ENCODE results near the gene OPRPN.

The OPRPN gene

DNA sequence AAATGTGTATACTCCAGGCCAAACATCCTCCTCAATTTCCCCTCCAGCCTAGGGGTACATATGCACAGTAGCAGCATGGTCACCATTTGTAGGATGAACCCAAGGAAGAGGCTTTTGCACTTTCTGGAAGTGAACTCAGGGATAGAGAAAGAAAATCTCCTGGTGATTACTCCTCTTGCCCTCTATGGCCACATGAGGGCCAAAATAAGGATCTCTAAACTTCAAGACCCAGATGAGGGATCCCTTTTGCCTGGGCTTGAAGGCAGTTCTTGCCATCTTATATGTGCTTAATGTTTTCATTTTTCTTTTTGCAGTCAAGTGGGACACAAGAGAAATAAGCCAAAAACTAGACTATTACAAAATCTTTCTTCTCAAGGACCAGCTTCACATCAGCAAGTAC, 44.7 kb downstream of the OPRPN start:
- no peak for ATAC-seq
- no peak for TF ChIP-seq OSR1 (CRISPR knock-in tag; IDR thresholded peaks at IDR 0.05)
- TF ChIP-seq SNAI2 (CRISPR knock-in tag; IDR thresholded peaks at IDR 0.05), result no peak
- TF ChIP-seq ZNF8 (CRISPR knock-in tag; IDR thresholded peaks at IDR 0.05), result no peak
- no peak for TF ChIP-seq ZC3H10 (CRISPR knock-in tag; IDR thresholded peaks at IDR 0.05)
- TF ChIP-seq PPARA (CRISPR knock-in tag; IDR thresholded peaks at IDR 0.05; ENCODE audit: borderline replicate concordance), result no peak

DNA sequence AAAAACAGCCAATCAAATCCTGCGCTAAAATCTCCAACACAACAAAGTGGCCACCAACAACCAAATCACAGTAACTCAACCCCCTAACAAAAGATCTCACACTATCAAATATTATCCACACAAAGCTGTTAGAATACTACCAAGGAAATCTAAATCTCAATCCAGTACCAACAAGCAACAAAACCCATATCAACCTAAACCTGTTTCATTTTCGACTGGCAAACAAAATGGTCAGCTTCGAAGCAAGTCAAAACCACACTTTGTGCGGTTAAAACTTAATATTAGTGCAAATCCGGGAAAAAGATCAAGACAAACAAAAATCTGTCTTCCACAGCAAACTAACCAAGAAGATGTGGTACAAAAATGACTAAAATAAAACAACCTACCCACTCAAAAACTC, 45.6 kb downstream of the OPRPN start:
- ATAC-seq, result no peak
- TF ChIP-seq RARB (CRISPR knock-in tag; IDR thresholded peaks at IDR 0.05) (no peak), ZNF565 (CRISPR knock-in tag; conservative IDR thresholded peaks at IDR 0.05; ENCODE audit: low read depth) (no peak), ZC3H10 (CRISPR knock-in tag; IDR thresholded peaks at IDR 0.05) (no peak), OSR1 (CRISPR knock-in tag; IDR thresholded peaks at IDR 0.05) (no peak), ZFP30 (CRISPR knock-in tag; IDR thresholded peaks at IDR 0.05) (no peak), GLIS3 (CRISPR knock-in tag; IDR thresholded peaks at IDR 0.05) (no peak), CSDC2 (CRISPR knock-in tag; IDR thresholded peaks at IDR 0.05) (no peak), ZNF70 (CRISPR knock-in tag; IDR thresholded peaks at IDR 0.05) (no peak), ZFP3 (CRISPR knock-in tag; IDR thresholded peaks at IDR 0.05) (no peak), BACH2 (CRISPR knock-in tag; IDR thresholded peaks at IDR 0.05; ENCODE audit: borderline replicate concordance) (no peak)
- TF ChIP-seq, protein P1, sequence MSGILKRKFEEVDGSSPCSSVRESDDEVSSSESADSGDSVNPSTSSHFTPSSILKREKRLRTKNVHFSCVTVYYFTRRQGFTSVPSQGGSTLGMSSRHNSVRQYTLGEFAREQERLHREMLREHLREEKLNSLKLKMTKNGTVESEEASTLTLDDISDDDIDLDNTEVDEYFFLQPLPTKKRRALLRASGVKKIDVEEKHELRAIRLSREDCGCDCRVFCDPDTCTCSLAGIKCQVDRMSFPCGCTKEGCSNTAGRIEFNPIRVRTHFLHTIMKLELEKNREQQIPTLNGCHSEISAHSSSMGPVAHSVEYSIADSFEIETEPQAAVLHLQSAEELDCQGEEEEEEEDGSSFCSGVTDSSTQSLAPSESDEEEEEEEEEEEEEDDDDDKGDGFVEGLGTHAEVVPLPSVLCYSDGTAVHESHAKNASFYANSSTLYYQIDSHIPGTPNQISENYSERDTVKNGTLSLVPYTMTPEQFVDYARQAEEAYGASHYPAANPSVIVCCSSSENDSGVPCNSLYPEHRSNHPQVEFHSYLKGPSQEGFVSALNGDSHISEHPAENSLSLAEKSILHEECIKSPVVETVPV (CRISPR knock-in tag; IDR thresholded peaks at IDR 0.05), result no peak
- TF ChIP-seq, protein P2, sequence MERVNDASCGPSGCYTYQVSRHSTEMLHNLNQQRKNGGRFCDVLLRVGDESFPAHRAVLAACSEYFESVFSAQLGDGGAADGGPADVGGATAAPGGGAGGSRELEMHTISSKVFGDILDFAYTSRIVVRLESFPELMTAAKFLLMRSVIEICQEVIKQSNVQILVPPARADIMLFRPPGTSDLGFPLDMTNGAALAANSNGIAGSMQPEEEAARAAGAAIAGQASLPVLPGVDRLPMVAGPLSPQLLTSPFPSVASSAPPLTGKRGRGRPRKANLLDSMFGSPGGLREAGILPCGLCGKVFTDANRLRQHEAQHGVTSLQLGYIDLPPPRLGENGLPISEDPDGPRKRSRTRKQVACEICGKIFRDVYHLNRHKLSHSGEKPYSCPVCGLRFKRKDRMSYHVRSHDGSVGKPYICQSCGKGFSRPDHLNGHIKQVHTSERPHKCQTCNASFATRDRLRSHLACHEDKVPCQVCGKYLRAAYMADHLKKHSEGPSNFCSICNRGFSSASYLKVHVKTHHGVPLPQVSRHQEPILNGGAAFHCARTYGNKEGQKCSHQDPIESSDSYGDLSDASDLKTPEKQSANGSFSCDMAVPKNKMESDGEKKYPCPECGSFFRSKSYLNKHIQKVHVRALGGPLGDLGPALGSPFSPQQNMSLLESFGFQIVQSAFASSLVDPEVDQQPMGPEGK (CRISPR knock-in tag; IDR thresholded peaks at IDR 0.05; ENCODE audit: borderline replicate concordance), result no peak

DNA sequence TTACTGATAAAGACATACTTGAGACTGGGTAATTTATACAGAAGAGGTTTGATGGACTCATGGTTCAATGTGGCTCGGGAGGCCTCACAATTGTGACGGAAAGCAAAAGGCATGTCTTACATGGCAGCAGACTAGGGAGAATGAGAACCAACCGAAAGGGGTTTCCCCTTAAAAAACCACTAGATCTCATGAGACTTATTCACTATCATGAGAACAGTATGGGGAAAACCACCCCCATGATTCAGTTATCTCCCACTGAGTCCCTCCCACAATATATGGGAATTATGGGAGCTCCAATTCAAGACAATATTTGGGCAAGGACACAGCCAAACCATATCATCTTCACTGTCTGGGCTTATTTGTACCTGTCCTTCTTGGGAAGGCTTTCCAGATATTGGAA, 51.5 kb downstream of the OPRPN start:
- ATAC-seq, result no peak
- TF ChIP-seq TOX (CRISPR knock-in tag; IDR thresholded peaks at IDR 0.05; ENCODE audit: borderline replicate concordance) (no peak), ESRRG (CRISPR knock-in tag; IDR thresholded peaks at IDR 0.05) (no peak), ZFP3 (CRISPR knock-in tag; IDR thresholded peaks at IDR 0.05) (no peak), PPARA (CRISPR knock-in tag; IDR thresholded peaks at IDR 0.05; ENCODE audit: borderline replicate concordance) (no peak), GLIS3 (CRISPR knock-in tag; IDR thresholded peaks at IDR 0.05) (no peak), ZNF70 (CRISPR knock-in tag; IDR thresholded peaks at IDR 0.05) (no peak), ARNTL (CRISPR knock-in tag; IDR thresholded peaks at IDR 0.05; ENCODE audit: borderline replicate concordance, low read depth) (no peak), ZC3H10 (CRISPR knock-in tag; IDR thresholded peaks at IDR 0.05) (no peak), ZNF8 (CRISPR knock-in tag; IDR thresholded peaks at IDR 0.05) (no peak), OSR1 (CRISPR knock-in tag; IDR thresholded peaks at IDR 0.05) (no peak), RARB (CRISPR knock-in tag; IDR thresholded peaks at IDR 0.05) (no peak)
- TF ChIP-seq, protein P3, sequence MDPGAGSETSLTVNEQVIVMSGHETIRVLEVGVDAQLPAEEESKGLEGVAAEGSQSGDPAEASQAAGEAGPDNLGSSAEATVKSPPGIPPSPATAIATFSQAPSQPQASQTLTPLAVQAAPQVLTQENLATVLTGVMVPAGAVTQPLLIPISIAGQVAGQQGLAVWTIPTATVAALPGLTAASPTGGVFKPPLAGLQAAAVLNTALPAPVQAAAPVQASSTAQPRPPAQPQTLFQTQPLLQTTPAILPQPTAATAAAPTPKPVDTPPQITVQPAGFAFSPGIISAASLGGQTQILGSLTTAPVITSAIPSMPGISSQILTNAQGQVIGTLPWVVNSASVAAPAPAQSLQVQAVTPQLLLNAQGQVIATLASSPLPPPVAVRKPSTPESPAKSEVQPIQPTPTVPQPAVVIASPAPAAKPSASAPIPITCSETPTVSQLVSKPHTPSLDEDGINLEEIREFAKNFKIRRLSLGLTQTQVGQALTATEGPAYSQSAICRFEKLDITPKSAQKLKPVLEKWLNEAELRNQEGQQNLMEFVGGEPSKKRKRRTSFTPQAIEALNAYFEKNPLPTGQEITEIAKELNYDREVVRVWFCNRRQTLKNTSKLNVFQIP (CRISPR knock-in tag; IDR thresholded peaks at IDR 0.05; ENCODE audit: borderline replicate concordance, low read depth), result no peak

DNA sequence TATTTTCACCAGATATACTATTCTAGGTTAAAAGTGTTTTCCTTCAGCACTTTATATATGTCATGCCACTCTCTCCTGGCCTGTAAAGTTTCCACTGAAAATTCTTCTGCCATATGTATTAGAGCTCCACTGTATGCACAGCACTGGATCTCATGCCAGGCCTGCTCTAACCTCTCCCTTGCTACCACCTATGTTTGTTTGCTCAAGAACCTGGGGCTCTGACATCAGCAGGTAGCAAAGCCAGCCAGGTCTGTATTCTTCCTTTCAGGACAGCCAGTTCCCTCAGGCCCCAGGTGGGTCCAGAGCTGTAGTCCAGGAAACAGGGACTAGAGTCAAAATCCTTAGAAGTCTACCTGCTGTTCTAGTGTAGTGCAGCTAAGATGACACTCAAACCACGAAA, 55.2 kb downstream of the OPRPN start:
- ATAC-seq, result no peak
- no peak for TF ChIP-seq RARB (CRISPR knock-in tag; IDR thresholded peaks at IDR 0.05)
- TF ChIP-seq ARNTL (CRISPR knock-in tag; IDR thresholded peaks at IDR 0.05; ENCODE audit: borderline replicate concordance, low read depth), result no peak
- no peak for TF ChIP-seq PPARA (CRISPR knock-in tag; IDR thresholded peaks at IDR 0.05; ENCODE audit: borderline replicate concordance)
- TF ChIP-seq OSR1 (CRISPR knock-in tag; IDR thresholded peaks at IDR 0.05), result no peak
- TF ChIP-seq CSDC2 (CRISPR knock-in tag; IDR thresholded peaks at IDR 0.05), result no peak
- TF ChIP-seq TCF4 (CRISPR knock-in tag; IDR thresholded peaks at IDR 0.05; ENCODE audit: borderline replicate concordance), result no peak
- TF ChIP-seq, protein P4, sequence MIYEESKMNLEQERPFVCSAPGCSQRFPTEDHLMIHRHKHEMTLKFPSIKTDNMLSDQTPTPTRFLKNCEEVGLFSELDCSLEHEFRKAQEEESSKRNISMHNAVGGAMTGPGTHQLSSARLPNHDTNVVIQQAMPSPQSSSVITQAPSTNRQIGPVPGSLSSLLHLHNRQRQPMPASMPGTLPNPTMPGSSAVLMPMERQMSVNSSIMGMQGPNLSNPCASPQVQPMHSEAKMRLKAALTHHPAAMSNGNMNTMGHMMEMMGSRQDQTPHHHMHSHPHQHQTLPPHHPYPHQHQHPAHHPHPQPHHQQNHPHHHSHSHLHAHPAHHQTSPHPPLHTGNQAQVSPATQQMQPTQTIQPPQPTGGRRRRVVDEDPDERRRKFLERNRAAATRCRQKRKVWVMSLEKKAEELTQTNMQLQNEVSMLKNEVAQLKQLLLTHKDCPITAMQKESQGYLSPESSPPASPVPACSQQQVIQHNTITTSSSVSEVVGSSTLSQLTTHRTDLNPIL (CRISPR knock-in tag; IDR thresholded peaks at IDR 0.05; ENCODE audit: low read depth), result no peak
- TF ChIP-seq ZNF8 (CRISPR knock-in tag; IDR thresholded peaks at IDR 0.05), result no peak
- TF ChIP-seq ZNF70 (CRISPR knock-in tag; IDR thresholded peaks at IDR 0.05), result no peak
- no peak for TF ChIP-seq GLIS3 (CRISPR knock-in tag; IDR thresholded peaks at IDR 0.05)
- no peak for TF ChIP-seq ZFP30 (CRISPR knock-in tag; IDR thresholded peaks at IDR 0.05)
- TF ChIP-seq, protein P1 (CRISPR knock-in tag; IDR thresholded peaks at IDR 0.05), result no peak
- TF ChIP-seq, protein P5, sequence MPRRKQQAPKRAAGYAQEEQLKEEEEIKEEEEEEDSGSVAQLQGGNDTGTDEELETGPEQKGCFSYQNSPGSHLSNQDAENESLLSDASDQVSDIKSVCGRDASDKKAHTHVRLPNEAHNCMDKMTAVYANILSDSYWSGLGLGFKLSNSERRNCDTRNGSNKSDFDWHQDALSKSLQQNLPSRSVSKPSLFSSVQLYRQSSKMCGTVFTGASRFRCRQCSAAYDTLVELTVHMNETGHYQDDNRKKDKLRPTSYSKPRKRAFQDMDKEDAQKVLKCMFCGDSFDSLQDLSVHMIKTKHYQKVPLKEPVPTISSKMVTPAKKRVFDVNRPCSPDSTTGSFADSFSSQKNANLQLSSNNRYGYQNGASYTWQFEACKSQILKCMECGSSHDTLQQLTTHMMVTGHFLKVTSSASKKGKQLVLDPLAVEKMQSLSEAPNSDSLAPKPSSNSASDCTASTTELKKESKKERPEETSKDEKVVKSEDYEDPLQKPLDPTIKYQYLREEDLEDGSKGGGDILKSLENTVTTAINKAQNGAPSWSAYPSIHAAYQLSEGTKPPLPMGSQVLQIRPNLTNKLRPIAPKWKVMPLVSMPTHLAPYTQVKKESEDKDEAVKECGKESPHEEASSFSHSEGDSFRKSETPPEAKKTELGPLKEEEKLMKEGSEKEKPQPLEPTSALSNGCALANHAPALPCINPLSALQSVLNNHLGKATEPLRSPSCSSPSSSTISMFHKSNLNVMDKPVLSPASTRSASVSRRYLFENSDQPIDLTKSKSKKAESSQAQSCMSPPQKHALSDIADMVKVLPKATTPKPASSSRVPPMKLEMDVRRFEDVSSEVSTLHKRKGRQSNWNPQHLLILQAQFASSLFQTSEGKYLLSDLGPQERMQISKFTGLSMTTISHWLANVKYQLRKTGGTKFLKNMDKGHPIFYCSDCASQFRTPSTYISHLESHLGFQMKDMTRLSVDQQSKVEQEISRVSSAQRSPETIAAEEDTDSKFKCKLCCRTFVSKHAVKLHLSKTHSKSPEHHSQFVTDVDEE (CRISPR knock-in tag; IDR thresholded peaks at IDR 0.05), result no peak
- TF ChIP-seq ZC3H10 (CRISPR knock-in tag; IDR thresholded peaks at IDR 0.05), result no peak
- no peak for TF ChIP-seq ISL1 (CRISPR knock-in tag; IDR thresholded peaks at IDR 0.05)
- TF ChIP-seq, protein P3 (CRISPR knock-in tag; IDR thresholded peaks at IDR 0.05; ENCODE audit: borderline replicate concordance, low read depth), result no peak
- TF ChIP-seq ZNF565 (CRISPR knock-in tag; conservative IDR thresholded peaks at IDR 0.05; ENCODE audit: low read depth), result no peak
